Neural cell (in vitro differentiated cells): ENCODE data around the gene WHAMM. TPM values are rescaled to one million over a fixed set of nuclear protein-coding genes. Genes with fewer than 3 reads are reported as not detected.

Experiments
- H2AFZ ChIP-seq: fragments of 200-600, 300-800 bp; sonication (generic), shearing (Covaris generic); 2 replicates; pipeline ENCODE4 v1.6.0; 2014; ENCODE audit warnings: low read depth, mild to moderate bottlenecking, antibody characterized with exemption, low read length, moderate library complexity
- H3F3A ChIP-seq: fragments of 200-600 bp; shearing (Covaris generic); 2 replicates; pipeline ENCODE4 v1.6.1; 2016; ENCODE audit warnings: mild to moderate bottlenecking, moderate library complexity, mixed read lengths, antibody characterized with exemption, low read length; ENCODE audit not compliant: insufficient read depth, poor library complexity, severe bottlenecking
- H3K27ac ChIP-seq: fragments of 200-600, 300-800 bp; sonication (generic), shearing (Covaris generic); 2 replicates; pipeline ENCODE4 v1.5.1; 2014; ENCODE audit warnings: mild to moderate bottlenecking, low read length, moderate library complexity
- H3K27me3 ChIP-seq: fragments of 300-800, 200-600 bp; sonication (generic), shearing (Covaris generic); 2 replicates; pipeline ENCODE4 v1.6.0; 2014; ENCODE audit warnings: mild to moderate bottlenecking, low read depth, low read length, moderate library complexity; ENCODE audit not compliant: insufficient read depth
- H3K36me3 ChIP-seq: fragments of 300-800, 200-600 bp; sonication (generic), shearing (Covaris generic); 2 replicates; pipeline ENCODE4 v1.5.1; 2014; ENCODE audit warnings: mild to moderate bottlenecking, antibody characterized with exemption, low read length, moderate library complexity; ENCODE audit not compliant: insufficient read depth
- H3K4me2 ChIP-seq: fragments of 300-800, 200-600 bp; sonication (generic), shearing (Covaris generic); 2 replicates; pipeline ENCODE4 v1.6.0; 2014; ENCODE audit warnings: mild to moderate bottlenecking, low read length
- H3K4me3 ChIP-seq: fragments of 300-800, 200-600 bp; sonication (generic), shearing (Covaris generic); 2 replicates; pipeline ENCODE4 v1.5.1; 2014; ENCODE audit warnings: mild to moderate bottlenecking, low read length, moderate library complexity
- H3K79me2 ChIP-seq: fragments of 200-600 bp; shearing (Covaris generic); replicated peaks from 2 replicates; pipeline ENCODE4 v1.6.0; 2014; ENCODE audit warnings: mild to moderate bottlenecking, low read length, moderate library complexity; ENCODE audit not compliant: insufficient read depth
- H3K9ac ChIP-seq: fragments of 300-800, 200-600 bp; sonication (generic), shearing (Covaris generic); 2 replicates; pipeline ENCODE4 v1.6.1; 2016; ENCODE audit warnings: mild to moderate bottlenecking, low read length, mixed read lengths
- H3K9me2 ChIP-seq: fragments of 200-600 bp; shearing (Covaris generic); 2 replicates; pipeline ENCODE4 v1.6.1; 2016; ENCODE audit warnings: mild to moderate bottlenecking, low read length, mixed read lengths; ENCODE audit not compliant: insufficient read depth
- H3K9me3 ChIP-seq: fragments of 200-600, 300-800 bp; sonication (generic), shearing (Covaris generic); 2 replicates; pipeline ENCODE4 v1.6.1; 2016; ENCODE audit warnings: mild to moderate bottlenecking, mixed run types, low read length, moderate library complexity, mixed read lengths
- H4K20me1 ChIP-seq: fragments of 200-600 bp; shearing (Covaris generic); 2 replicates; pipeline ENCODE4 v1.6.1; 2016; ENCODE audit warnings: mild to moderate bottlenecking, mixed run types; ENCODE audit not compliant: insufficient read depth
- CTCF ChIP-seq: fragments of 450-650 bp; IDR thresholded peaks from 2 replicates; pipeline ENCODE4 v1.5.1; 2014; ENCODE audit warnings: antibody characterized with exemption, mild to moderate bottlenecking, moderate library complexity; ENCODE audit not compliant: poor library complexity, severe bottlenecking
- EP300 ChIP-seq: fragments of 450-650 bp; conservative IDR thresholded peaks from 2 replicates; pipeline ENCODE4 v1.6.1; 2014; ENCODE audit warnings: antibody characterized with exemption, mild to moderate bottlenecking, moderate library complexity; ENCODE audit not compliant: poor library complexity, severe bottlenecking
- EZH2 ChIP-seq: fragments of 200-600, 300-800 bp; shearing (Covaris generic), sonication (generic); IDR thresholded peaks from 2 replicates; pipeline ENCODE4 v1.6.1; 2014; ENCODE audit warnings: antibody characterized with exemption, low read length, borderline replicate concordance, mild to moderate bottlenecking; ENCODE audit not compliant: insufficient read depth, poor library complexity, severe bottlenecking
- MXI1 ChIP-seq: fragments of 450-650 bp; conservative IDR thresholded peaks from 2 replicates; pipeline ENCODE4 v1.6.1; 2014; ENCODE audit warnings: antibody characterized with exemption, mild to moderate bottlenecking; ENCODE audit not compliant: poor library complexity, severe bottlenecking
- POLR2AphosphoS5 ChIP-seq: IDR thresholded peaks from 2 replicates; pipeline ENCODE4 v1.6.1; 2012
- RAD21 ChIP-seq: fragments of 450-650 bp; conservative IDR thresholded peaks from 2 replicates; pipeline ENCODE4 v1.6.1; 2014; ENCODE audit warnings: antibody characterized with exemption, mild to moderate bottlenecking, moderate library complexity
- REST ChIP-seq: IDR thresholded peaks from 2 replicates; pipeline ENCODE4 v1.6.1; 2012; ENCODE audit warnings: borderline replicate concordance
- SMC3 ChIP-seq: fragments of 450-650 bp; conservative IDR thresholded peaks from 2 replicates; pipeline ENCODE4 v1.6.1; 2014; ENCODE audit warnings: antibody characterized with exemption, mild to moderate bottlenecking, moderate library complexity; ENCODE audit not compliant: poor library complexity
- TAF1 ChIP-seq: IDR thresholded peaks from 2 replicates; pipeline ENCODE4 v1.6.1; 2012; ENCODE audit warnings: low read depth
- polyA plus RNA-seq: library from polyadenylated mRNA; depleted of rRNA; stranded (reverse); fragments of >200 nt; gene quantifications from 2 replicates; pipeline ENCODE4 v1.2.3, GENCODE V29; 2014

Gene WHAMM
- polyA plus RNA-seq, 1 donor from 2014 or later = 2.8 TPM

- H3K36me3 ChIP-seq = no peaks in the 10 kb centered on the region
- no peaks in the 10 kb centered on the region for H3K9me3 ChIP-seq
- no peaks in the 10 kb centered on the region for H3K79me2 ChIP-seq
- H2AFZ ChIP-seq = no peak overlapping the region
- H3K27ac ChIP-seq = no peak overlapping the region
- no peaks in the 10 kb centered on the region for H3F3A ChIP-seq
- H3K9me2 ChIP-seq = no peaks in the 10 kb centered on the region
- H4K20me1 ChIP-seq = no peaks in the 10 kb centered on the region
- H3K4me3 ChIP-seq = no peak overlapping the region
- H3K4me2 ChIP-seq = no peak overlapping the region
- H3K9ac ChIP-seq = no peak overlapping the region
- H3K27me3 ChIP-seq = no peaks in the 10 kb centered on the region
- TF ChIP-seq REST = no peak
- no peak for TF ChIP-seq CTCF
- TF ChIP-seq TAF1 = no peak
- TF ChIP-seq RAD21 = no peak
- TF ChIP-seq EP300 = no peak
- TF ChIP-seq POLR2AphosphoS5 = no peak
- TF ChIP-seq EZH2 = no peak
- TF ChIP-seq MXI1 = no peak
- no peak for TF ChIP-seq SMC3
Observed at GRCh38 chr15:82854554-82854953, 45.1 kb downstream of the WHAMM start.

- Histone ChIP-seq H3K4me3 (no peak overlapping the region), H3K9me2 (no peaks in the 10 kb centered on the region), H3K27me3 (no peaks in the 10 kb centered on the region), H3K9ac (no peak overlapping the region), H3F3A (no peaks in the 10 kb centered on the region), H3K27ac (no peak overlapping the region), H3K36me3 (no peaks in the 10 kb centered on the region), H3K79me2 (no peaks in the 10 kb centered on the region), H2AFZ (no peak overlapping the region), H3K4me2 (no peak overlapping the region), H3K9me3 (no peaks in the 10 kb centered on the region), H4K20me1 (no peaks in the 10 kb centered on the region)
- TF ChIP-seq POLR2AphosphoS5 (no peak), TAF1 (no peak), REST (no peak), EP300 (no peak), MXI1 (no peak), RAD21 (no peak), CTCF (no peak), EZH2 (no peak), SMC3 (no peak)
Observed at GRCh38 chr15:82855286-82856100, 46.1 kb downstream of the WHAMM start.
